Activated T-cell treated with anti-CD3 and anti-CD28 coated beads, Interleukin-2, amount 50 U/mL, for 72 hours (primary cell): ENCODE results near the gene PNMT. TPM values are rescaled to one million over a fixed set of nuclear protein-coding genes. Genes with fewer than 3 reads are reported as not detected.

Experiments used
- ATAC-seq, 2 donors: fragments of 150-1000 bp; cut with Tn5 transposase; replicated peaks in 1 of 2; 2 replicates each; pipeline ENCODE4 v1.10.0; 2021; ENCODE audit warnings: moderate library complexity in 2 of 2, mild to moderate bottlenecking in 1 of 2
- DNase-seq, 2 donors: peaks; one replicate each; pipeline ENCODE4 v3.0.0; 2021 to 2022; ENCODE audit warnings: mixed read lengths in 1 of 2
- H3K27ac Mint-ChIP-seq: one replicate; pipeline ENCODE4 v1.8.0; 2022; ENCODE audit warnings: mild to moderate bottlenecking, moderate library complexity, mixed read lengths
- H3K27me3 Mint-ChIP-seq: one replicate; pipeline ENCODE4 v1.8.0; 2022; ENCODE audit warnings: low read depth, mixed read lengths
- H3K36me3 Mint-ChIP-seq, 2 donors: one replicate each; pipeline ENCODE4 v1.8.0; 2022; ENCODE audit warnings: mixed read lengths in 2 of 2, mild to moderate bottlenecking in 1 of 2; ENCODE audit not compliant: insufficient read depth in 2 of 2
- H3K4me1 Mint-ChIP-seq: one replicate; pipeline ENCODE4 v1.8.0; 2022; ENCODE audit warnings: low read depth, mixed read lengths
- H3K4me3 Mint-ChIP-seq, 2 donors: one replicate each; pipeline ENCODE4 v1.8.0; 2022; ENCODE audit warnings: mild to moderate bottlenecking in 2 of 2, mixed read lengths in 2 of 2, moderate library complexity in 2 of 2
- H3K9me3 Mint-ChIP-seq, 2 donors: one replicate each; pipeline ENCODE4 v1.8.0; 2022; ENCODE audit warnings: mixed read lengths in 2 of 2
- total RNA-seq, 2 donors: library from RNA; stranded (reverse); gene quantifications; one replicate each; pipeline ENCODE4 v1.2.3, GENCODE V29; 2022

Gene PNMT
- total RNA-seq, 2 donors from 2014 or later: 0.41 to 0.67 TPM

DNA sequence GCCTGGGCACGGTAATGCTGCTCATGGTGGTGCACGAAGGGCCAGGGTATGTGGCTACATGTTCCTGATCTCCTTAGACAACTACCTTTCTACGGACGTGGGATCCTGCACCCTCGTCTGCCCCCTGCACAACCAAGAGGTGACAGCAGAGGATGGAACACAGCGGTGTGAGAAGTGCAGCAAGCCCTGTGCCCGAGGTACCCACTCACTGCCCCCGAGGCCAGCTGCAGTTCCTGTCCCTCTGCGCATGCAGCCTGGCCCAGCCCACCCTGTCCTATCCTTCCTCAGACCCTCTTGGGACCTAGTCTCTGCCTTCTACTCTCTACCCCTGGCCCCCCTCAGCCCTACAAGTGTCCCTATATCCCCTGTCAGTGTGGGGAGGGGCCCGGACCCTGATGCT is 43.6 kb downstream of the PNMT start:
- Mint-ChIP-seq H3K9me3 (no peaks in the 10 kb centered on the region), H3K27me3 (no peaks in the 10 kb centered on the region), H3K36me3 (no peaks in the 10 kb centered on the region), H3K27ac (no peak overlapping the region), H3K4me1 (peaks cover 6% of the 10 kb centered on the region), H3K4me3 (no peak overlapping the region)
- ATAC-seq (no peak), DNase-seq (no peak)

DNA sequence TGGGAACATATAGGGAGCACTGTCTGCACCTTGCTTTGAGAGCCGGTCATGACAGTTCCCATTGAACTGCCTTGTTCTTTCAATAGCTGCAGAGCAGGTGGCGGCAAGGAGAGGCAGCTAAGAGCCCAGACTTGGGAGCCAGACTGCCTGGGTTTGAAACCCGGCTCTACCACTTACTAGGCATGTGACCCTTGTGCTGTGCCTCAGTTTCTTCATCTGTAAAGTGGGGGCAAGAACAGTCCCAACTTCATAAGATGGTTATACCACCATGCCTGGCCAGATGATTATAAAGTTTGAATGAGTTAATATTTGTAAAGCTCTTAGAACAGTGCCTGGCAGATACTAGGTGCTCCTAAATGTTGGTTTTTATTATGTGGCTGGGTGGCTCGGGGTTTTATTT is 46.0 kb downstream of the PNMT start:
- Mint-ChIP-seq H3K27ac (no peak overlapping the region), H3K4me3 (no peak overlapping the region), H3K9me3 (no peaks in the 10 kb centered on the region), H3K4me1 (no peaks in the 10 kb centered on the region), H3K27me3 (no peaks in the 10 kb centered on the region), H3K36me3 (no peaks in the 10 kb centered on the region)
- DNase-seq: no peak
- no peak for ATAC-seq

DNA sequence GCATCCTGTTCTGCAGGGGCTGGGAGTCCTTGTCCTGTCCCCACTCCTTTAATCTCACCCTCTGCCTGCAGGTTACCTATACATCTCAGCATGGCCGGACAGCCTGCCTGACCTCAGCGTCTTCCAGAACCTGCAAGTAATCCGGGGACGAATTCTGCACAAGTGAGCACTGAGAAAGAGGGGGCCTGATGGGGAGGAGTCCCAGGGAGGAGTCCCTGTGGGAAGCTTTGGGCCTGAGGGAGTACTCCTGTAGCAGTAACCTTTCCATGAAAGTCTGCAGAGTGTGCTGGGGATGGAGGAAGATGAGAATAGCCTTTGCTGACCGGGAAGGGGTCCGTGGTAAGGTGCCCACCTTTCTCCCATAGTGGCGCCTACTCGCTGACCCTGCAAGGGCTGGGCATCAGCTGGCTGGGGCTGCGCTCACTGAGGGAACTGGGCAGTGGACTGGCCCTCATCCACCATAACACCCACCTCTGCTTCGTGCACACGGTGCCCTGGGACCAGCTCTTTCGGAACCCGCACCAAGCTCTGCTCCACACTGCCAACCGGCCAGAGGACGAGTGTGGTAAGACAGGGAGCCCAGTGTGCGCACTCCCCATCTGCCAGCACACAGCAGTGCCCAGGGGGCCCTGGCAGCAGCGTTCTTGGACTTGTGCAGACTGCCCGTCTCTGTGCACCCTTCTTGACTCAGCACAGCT is 47.3 kb downstream of the PNMT start:
- Mint-ChIP-seq H3K36me3 (no peaks in the 10 kb centered on the region), H3K4me3 (no peak overlapping the region), H3K9me3 (no peaks in the 10 kb centered on the region), H3K27me3 (no peaks in the 10 kb centered on the region), H3K27ac (no peak overlapping the region), H3K4me1 (no peaks in the 10 kb centered on the region)
- ATAC-seq (no peak), DNase-seq (no peak)

DNA sequence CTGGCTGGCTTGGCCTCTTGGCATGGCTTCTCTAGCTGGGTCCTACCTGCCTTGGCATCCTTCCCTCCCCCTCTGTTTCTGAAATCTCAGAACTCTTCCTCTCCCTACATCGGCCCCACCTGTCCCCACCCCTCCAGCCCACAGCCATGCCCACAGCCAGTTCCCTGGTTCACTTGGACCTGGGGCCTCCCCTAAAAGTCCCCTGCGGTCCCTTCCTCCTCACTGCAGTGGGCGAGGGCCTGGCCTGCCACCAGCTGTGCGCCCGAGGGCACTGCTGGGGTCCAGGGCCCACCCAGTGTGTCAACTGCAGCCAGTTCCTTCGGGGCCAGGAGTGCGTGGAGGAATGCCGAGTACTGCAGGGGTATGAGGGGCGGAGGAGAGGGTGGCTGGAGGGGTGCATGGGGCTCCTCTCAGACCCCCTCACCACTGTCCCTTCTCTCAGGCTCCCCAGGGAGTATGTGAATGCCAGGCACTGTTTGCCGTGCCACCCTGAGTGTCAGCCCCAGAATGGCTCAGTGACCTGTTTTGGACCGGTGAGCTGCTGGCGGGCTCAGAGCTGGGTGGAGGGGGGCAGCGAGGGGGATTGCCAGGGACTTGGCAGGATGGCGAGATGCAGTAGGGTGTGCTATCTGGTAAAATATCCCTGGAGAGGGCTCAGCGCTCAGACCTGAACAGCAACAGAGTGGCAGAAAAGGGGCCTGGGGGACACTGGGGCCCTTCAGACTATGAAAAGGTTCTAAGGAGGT is 48.0 kb downstream of the PNMT start:
- Mint-ChIP-seq H3K9me3 (no peaks in the 10 kb centered on the region), H3K27me3 (no peaks in the 10 kb centered on the region), H3K4me1 (no peaks in the 10 kb centered on the region), H3K4me3 (no peak overlapping the region), H3K36me3 (no peaks in the 10 kb centered on the region), H3K27ac (no peak overlapping the region)
- DNase-seq: no peak
- no peak for ATAC-seq

DNA sequence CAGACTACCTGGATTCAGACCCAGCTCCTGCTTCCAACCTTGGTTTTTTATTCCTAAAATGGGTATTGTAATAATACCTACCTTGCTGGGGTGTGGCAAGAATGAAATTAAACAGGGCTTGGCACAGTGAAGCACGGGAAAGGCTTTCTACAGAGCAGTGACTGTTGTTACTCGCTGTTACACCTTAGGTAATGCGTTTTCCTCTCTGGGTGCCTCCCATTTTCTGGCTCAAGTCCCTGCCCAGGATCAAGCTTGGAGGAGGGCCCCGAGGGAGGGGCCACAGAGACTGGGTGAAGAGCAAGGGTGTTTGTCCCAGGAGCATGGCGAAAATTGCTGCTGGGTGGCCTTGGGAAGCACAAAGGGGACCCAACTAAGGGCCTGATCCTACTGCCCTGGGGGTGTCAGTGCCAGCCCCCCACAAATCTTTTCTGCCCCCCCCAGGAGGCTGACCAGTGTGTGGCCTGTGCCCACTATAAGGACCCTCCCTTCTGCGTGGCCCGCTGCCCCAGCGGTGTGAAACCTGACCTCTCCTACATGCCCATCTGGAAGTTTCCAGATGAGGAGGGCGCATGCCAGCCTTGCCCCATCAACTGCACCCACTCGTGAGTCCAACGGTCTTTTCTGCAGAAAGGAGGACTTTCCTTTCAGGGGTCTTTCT is 48.8 kb downstream of the PNMT start:
- H3K4me3 Mint-ChIP-seq: no peak overlapping the region
- DNase-seq (no peak), ATAC-seq (no peak)
- no peaks in the 10 kb centered on the region for H3K4me1 Mint-ChIP-seq
- no peaks in the 10 kb centered on the region for H3K36me3 Mint-ChIP-seq
- H3K9me3 Mint-ChIP-seq: no peaks in the 10 kb centered on the region
- no peaks in the 10 kb centered on the region for H3K27me3 Mint-ChIP-seq
- no peak overlapping the region for H3K27ac Mint-ChIP-seq

DNA sequence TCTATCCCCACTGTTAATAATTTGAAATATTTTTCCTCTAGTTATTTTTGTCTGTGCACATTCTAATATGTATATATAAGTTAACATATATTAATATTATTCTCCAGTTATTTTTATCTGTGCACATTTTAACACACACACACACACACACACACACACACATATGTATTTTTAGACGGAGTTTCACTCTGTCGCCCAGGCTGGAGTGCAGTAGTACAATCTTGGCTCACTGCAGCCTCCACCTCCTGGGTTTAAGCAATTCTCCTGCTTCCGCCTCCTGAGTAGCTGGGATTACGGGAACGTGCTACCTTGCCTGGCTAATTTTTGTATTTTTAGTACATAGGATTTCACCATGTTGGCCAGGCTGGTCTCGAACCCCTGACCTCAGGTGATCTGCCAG is 49.4 kb downstream of the PNMT start:
- H3K9me3 Mint-ChIP-seq: no peaks in the 10 kb centered on the region
- ATAC-seq (no peak), DNase-seq (no peak)
- no peaks in the 10 kb centered on the region for H3K36me3 Mint-ChIP-seq
- no peak overlapping the region for H3K27ac Mint-ChIP-seq
- no peaks in the 10 kb centered on the region for H3K27me3 Mint-ChIP-seq
- no peak overlapping the region for H3K4me3 Mint-ChIP-seq
- H3K4me1 Mint-ChIP-seq: no peaks in the 10 kb centered on the region

DNA sequence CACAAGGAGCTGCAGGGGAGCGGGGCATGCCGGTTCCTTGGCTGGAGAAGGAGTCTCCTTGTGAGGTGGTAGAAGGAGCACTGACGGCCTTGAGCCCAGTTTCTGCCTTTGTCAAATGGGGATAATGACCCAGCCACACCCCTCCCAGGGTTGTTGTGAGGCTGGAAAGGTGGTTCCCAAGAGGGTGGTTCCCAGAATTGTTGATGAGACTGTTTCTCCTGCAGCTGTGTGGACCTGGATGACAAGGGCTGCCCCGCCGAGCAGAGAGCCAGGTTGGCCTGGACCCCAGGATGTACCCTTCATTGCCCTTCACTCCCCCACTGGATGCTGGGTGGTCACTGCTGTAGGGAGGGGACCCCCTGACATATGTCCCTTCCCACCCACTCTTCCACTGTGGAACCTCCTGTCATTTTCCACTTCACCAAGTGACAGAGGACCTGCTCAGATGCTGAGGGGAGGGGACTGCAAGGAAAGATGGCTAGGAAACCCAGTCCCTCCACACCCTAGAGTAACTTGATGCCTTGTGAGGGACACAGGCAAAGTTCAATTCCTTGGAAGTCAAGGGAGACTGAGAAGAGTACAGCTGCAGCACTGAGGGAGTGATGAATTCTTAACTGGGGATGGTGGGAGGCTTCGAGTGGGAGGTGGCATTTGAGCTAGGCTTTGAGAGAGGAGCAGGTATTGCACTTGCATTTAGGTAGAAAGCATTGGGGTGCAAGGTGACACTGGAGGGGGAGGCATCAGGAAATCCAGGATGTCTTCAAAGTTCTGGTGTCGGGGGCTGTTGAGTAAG is 51.5 kb downstream of the PNMT start:
- H3K4me3 Mint-ChIP-seq: no peak overlapping the region
- H3K4me1 Mint-ChIP-seq: no peaks in the 10 kb centered on the region
- DNase-seq (no peak), ATAC-seq (no peak)
- H3K27ac Mint-ChIP-seq: no peak overlapping the region
- H3K36me3 Mint-ChIP-seq: no peaks in the 10 kb centered on the region
- no peaks in the 10 kb centered on the region for H3K27me3 Mint-ChIP-seq
- H3K9me3 Mint-ChIP-seq: no peaks in the 10 kb centered on the region

Other genes with a start within 250 kb of the PNMT start
- 10 to 100 TPM; 79.7 to 88.3 TPM for gene MED1, start 217.2 kb upstream of the PNMT start, total RNA-seq
- gene CDK12, start 207.0 kb upstream of the PNMT start, total RNA-seq: 10 to 100 TPM; 69.4 to 75.9 TPM
- not detected for gene NEUROD2, start 60.5 kb upstream of the PNMT start, total RNA-seq
- not detected for gene PPP1R1B, start 41.5 kb upstream of the PNMT start, total RNA-seq
- 10 to 100 TPM; 63.5 to 65.1 TPM for gene STARD3, start 31.3 kb upstream of the PNMT start, total RNA-seq
- gene TCAP, start 3.1 kb upstream of the PNMT start, total RNA-seq: 1 to 10 TPM; 1.4 to 1.5 TPM
- gene PGAP3, start 19.6 kb downstream of the PNMT start, total RNA-seq: 10 to 100 TPM in 1 of 2 donors, 1 to 10 TPM in 1; 8.5 to 12.8 TPM
- 10 to 100 TPM in 1 of 2 donors, 1 to 10 TPM in 1; 8.2 to 12.1 TPM for gene ERBB2, start 31.6 kb downstream of the PNMT start, total RNA-seq
- gene MIEN1, start 62.1 kb downstream of the PNMT start, total RNA-seq: 10 to 100 TPM; 39.4 to 40.1 TPM
- 1 to 10 TPM; 3.5 to 6.0 TPM for gene GRB7, start 69.5 kb downstream of the PNMT start, total RNA-seq
- gene IKZF3, start 195.9 kb downstream of the PNMT start, total RNA-seq: 10 to 100 TPM; 70.7 to 78.9 TPM
- under 1 TPM; 0.36 to 0.81 TPM for gene ZPBP2, start 199.7 kb downstream of the PNMT start, total RNA-seq